ENCODE results near the gene SLC22A4.

The SLC22A4 gene

DNA sequence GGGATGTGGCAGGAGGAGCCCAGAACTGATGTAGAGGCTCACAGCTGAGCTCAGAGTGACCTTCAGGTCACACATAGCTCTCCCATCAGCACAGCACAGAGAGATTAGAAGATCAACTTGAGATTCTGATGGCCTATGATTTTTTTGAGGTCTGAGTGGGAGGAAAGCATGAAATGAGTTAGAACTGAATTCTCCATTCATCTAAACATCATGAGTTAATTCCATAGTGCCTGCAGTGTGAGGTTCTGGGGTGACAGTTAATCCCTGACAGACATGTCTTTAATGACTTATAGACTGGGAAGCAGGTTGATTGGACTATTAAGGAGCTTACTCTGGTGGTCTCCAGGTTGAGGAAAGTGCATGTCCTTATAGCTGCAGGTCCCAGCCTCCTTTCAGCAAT lies 97.7 kb downstream of the SLC22A4 start:
- FAIRE-seq: no peak
- DNase-seq (ENCODE audit: low spot score): no peak

DNA sequence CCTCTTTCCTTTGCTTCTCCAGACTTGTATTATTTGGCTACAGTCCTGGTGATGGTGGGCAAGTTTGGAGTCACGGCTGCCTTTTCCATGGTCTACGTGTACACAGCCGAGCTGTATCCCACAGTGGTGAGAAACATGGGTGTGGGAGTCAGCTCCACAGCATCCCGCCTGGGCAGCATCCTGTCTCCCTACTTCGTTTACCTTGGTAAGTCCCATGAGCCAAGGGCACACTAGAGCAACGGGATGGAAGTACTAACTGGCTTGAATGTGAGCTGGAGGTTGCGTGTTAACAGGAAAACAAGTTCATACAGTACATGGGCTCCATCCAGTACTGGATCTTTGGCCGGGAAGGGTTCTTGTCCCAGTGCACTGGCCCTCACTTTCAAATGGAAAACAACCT lies 98.2 kb downstream of the SLC22A4 start:
- no peak for FAIRE-seq
- DNase-seq (ENCODE audit: low spot score): no peak

DNA sequence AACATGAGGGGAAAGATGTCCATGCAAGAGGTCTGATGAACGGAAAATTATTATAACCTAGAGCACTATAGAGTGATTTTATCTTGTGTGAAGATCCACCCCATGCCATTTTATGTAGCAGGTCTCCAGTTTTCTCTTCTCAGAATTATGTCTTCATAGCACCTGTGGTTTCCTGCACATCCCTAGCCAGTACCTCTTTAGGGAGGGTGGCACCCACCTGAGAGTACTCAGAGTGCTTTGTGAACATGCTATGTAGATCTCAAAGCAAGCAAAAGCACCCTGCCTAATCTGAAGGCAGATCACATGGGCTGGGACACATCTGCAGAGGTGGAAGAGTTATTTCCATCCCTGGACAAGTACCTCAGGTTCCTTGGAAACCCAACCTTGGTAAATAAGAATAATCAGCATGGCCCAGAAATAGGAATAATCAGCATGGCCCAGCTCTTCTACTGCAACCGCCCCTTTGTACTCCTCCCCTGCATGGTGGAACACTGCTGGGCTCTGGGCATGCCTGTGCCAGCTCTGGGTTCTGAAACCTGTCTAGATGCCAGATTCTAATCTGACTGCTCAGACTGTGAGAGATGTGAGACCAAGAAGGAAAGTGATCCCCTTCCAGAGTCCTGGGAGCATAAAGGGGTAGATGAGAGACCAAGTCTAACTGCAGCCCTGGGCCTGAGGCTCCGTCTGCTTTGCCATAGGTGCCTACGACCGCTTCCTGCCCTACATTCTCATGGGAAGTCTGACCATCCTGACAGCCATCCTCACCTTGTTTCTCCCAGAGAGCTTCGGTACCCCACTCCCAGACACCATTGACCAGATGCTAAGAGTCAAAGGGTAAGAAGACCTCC lies 99.0 kb downstream of the SLC22A4 start:
- DNase-seq (ENCODE audit: low spot score) (no peak), FAIRE-seq (no peak)
